ENCODE measurements around the gene POMT2.
"Not testable (repeated sequence)": the region's sequence is repeated elsewhere in the genome, so short reads cannot be mapped to it uniquely, and the experiment has no call there.

The POMT2 gene

GRCh38 chr14:77324816-77325745 lies 4.4 kb upstream of the POMT2 start:
- no peak for DNase-seq

GRCh38 chr14:77324289-77324688 lies 3.6 kb upstream of the POMT2 start:
- no peak for DNase-seq

GRCh38 chr14:77323571-77323970 lies 2.9 kb upstream of the POMT2 start:
- no peak for DNase-seq

GRCh38 chr14:77322951-77323350 lies 2.3 kb upstream of the POMT2 start:
- DNase-seq: no peak

- DNase-seq: no peak
Measured at GRCh38 chr14:77322250-77322902, 1.7 kb upstream of the POMT2 start.

- no peak for DNase-seq
Measured at GRCh38 chr14:77319422-77319821, 1.3 kb downstream of the POMT2 start.

GRCh38 chr14:77318756-77319155 lies 1.9 kb downstream of the POMT2 start:
- not testable (repeated sequence) for DNase-seq

GRCh38 chr14:77318006-77318553 lies 2.6 kb downstream of the POMT2 start:
- DNase-seq: no peak

- no peak for DNase-seq
Measured at GRCh38 chr14:77316872-77317301, 3.8 kb downstream of the POMT2 start.

GRCh38 chr14:77316195-77316505 lies 4.5 kb downstream of the POMT2 start:
- no peak for DNase-seq

GRCh38 chr14:77314539-77315457 lies 5.9 kb downstream of the POMT2 start:
- DNase-seq: no peak

GRCh38 chr14:77314043-77314442 lies 6.6 kb downstream of the POMT2 start:
- no peak for DNase-seq

GRCh38 chr14:77313371-77313770 lies 7.3 kb downstream of the POMT2 start:
- no peak for DNase-seq

- no peak for DNase-seq
Measured at GRCh38 chr14:77311217-77311616, 9.5 kb downstream of the POMT2 start.

- no peak for DNase-seq
Measured at GRCh38 chr14:77310026-77310425, 10.7 kb downstream of the POMT2 start.

GRCh38 chr14:77309131-77309530 lies 11.6 kb downstream of the POMT2 start:
- no peak for DNase-seq

GRCh38 chr14:77306851-77307496 lies 13.7 kb downstream of the POMT2 start:
- DNase-seq: no peak

GRCh38 chr14:77306416-77306815 lies 14.3 kb downstream of the POMT2 start:
- no peak for DNase-seq

GRCh38 chr14:77305696-77306095 lies 15.0 kb downstream of the POMT2 start:
- no peak for DNase-seq

GRCh38 chr14:77303417-77304156 lies 17.1 kb downstream of the POMT2 start:
- peak; percentile 26 to 43 for DNase-seq

- DNase-seq: peak; percentile 27 to 49
Measured at GRCh38 chr14:77302926-77303325, 17.8 kb downstream of the POMT2 start.

GRCh38 chr14:77301103-77301502 lies 19.6 kb downstream of the POMT2 start:
- DNase-seq: peak; percentile 64 to 65
